Neural progenitor cell (in vitro differentiated cells): Measurements from ENCODE around the gene RTN1. TPM values are rescaled to one million over a fixed set of nuclear protein-coding genes. Genes with fewer than 3 reads are reported as not detected.

Experiments
- DNase-seq: peaks from one replicate; pipeline ENCODE4 v3.0.0-alpha.2; 2016; ENCODE audit warnings: low spot score
- H2AFZ ChIP-seq: fragments of 200-600 bp; sonication (generic); replicated peaks from 2 replicates; pipeline ENCODE4 v1.6.1; 2016; ENCODE audit warnings: antibody characterized with exemption
- H3F3A ChIP-seq: fragments of 200-600 bp; sonication (generic); 2 replicates; pipeline ENCODE4 v1.6.1; 2016; ENCODE audit warnings: antibody characterized with exemption, low read depth
- H3K27ac ChIP-seq: fragments of 200-600 bp; sonication (generic); 2 replicates; pipeline ENCODE4 v1.5.1; 2016; ENCODE audit warnings: mild to moderate bottlenecking
- H3K27me3 ChIP-seq: fragments of 200-600 bp; sonication (generic); 2 replicates; pipeline ENCODE4 v1.6.1; 2016; ENCODE audit warnings: mild to moderate bottlenecking, moderate library complexity
- H3K36me3 ChIP-seq: fragments of 200-600 bp; sonication (generic); 2 replicates; pipeline ENCODE4 v1.5.1; 2016
- H3K4me1 ChIP-seq: fragments of 200-600 bp; sonication (generic); 2 replicates; pipeline ENCODE4 v1.6.1; 2016; ENCODE audit warnings: mixed run types
- H3K4me2 ChIP-seq: fragments of 200-600 bp; sonication (generic); 2 replicates; pipeline ENCODE4 v1.6.1; 2016
- H3K4me3 ChIP-seq: fragments of 200-600 bp; sonication (generic); 2 replicates; pipeline ENCODE4 v1.5.1; 2016
- H3K79me2 ChIP-seq: fragments of 200-600 bp; sonication (generic); 2 replicates; pipeline ENCODE4 v1.6.1; 2016; ENCODE audit warnings: low read depth
- H3K9ac ChIP-seq: fragments of 200-600 bp; sonication (generic); 2 replicates; pipeline ENCODE4 v1.6.1; 2016
- H3K9me3 ChIP-seq: fragments of 200-600 bp; sonication (generic); 2 replicates; pipeline ENCODE4 v1.5.1; 2016; ENCODE audit warnings: low read depth
- H4K20me1 ChIP-seq: fragments of 200-600 bp; sonication (generic); 2 replicates; pipeline ENCODE4 v1.6.1; 2016; ENCODE audit warnings: low read depth
- H3K27ac Mint-ChIP-seq: 3 replicates; pipeline ENCODE4 v1.8.0; 2021; ENCODE audit warnings: mixed read lengths
- H3K27me3 Mint-ChIP-seq: 2 replicates; pipeline ENCODE4 v1.8.0; 2022; ENCODE audit warnings: low read depth, mild to moderate bottlenecking, inconsistent platforms, moderate library complexity, mixed read lengths; ENCODE audit not compliant: insufficient read depth
- H3K36me3 Mint-ChIP-seq: 3 replicates; pipeline ENCODE4 v1.8.0; 2021; ENCODE audit warnings: mixed read lengths
- H3K4me1 Mint-ChIP-seq: 3 replicates; pipeline ENCODE4 v1.8.0; 2021; ENCODE audit warnings: mixed read lengths
- H3K4me3 Mint-ChIP-seq: 3 replicates; pipeline ENCODE4 v1.8.0; 2021; ENCODE audit warnings: mild to moderate bottlenecking, moderate library complexity, mixed read lengths
- H3K9me3 Mint-ChIP-seq: 3 replicates; pipeline ENCODE4 v1.8.0; 2020; ENCODE audit warnings: mixed read lengths
- EZH2 ChIP-seq: fragments of 200-600 bp; sonication (generic); IDR thresholded peaks from 2 replicates; pipeline ENCODE4 v1.6.1; 2017; ENCODE audit warnings: antibody characterized with exemption, mild to moderate bottlenecking, moderate library complexity
- EZH2phosphoT487 ChIP-seq: fragments of 200-600 bp; sonication (generic); IDR thresholded peaks from 2 replicates; pipeline ENCODE4 v1.6.1; 2017; ENCODE audit warnings: antibody characterized with exemption
- total RNA-seq: library from RNA; depleted of rRNA; stranded (reverse); fragments of >200 nt; gene quantifications from 2 replicates; pipeline ENCODE4 v1.2.3, GENCODE V29; 2015; ENCODE audit warnings: low replicate concordance
- TF ChIP-seq, protein P1 (sequence below): fragments of 200-600 bp; sonication (generic); IDR thresholded peaks from 2 replicates; pipeline ENCODE4 v1.5.1; 2017; ENCODE audit warnings: antibody characterized with exemption, mild to moderate bottlenecking

The RTN1 gene
- total RNA-seq, 1 donor from 2014 or later, result 7.7 TPM

DNA sequence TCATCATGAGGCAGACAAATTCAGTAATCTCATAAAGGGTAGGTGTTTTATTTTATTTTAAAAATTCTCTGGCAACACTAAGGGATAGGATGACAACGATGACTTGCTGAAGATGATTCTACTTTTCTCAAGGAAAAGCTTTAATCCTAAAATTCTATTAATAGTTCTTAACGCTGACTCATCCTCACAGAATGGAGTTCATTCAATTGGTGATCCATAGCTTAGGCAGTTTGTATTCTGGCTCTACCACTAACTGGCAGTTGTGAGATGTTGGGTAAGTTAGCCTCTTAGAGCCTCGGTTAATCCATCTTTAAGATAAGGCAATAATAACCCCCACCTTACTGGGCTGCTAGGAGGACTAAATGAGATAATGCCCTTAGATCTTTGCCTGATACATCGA lies 116.3 kb downstream of the RTN1 start:
- H2AFZ ChIP-seq, result no peak overlapping the region
- H3F3A ChIP-seq, result no peaks in the 10 kb centered on the region
- no peak overlapping the region for H3K27ac Mint-ChIP-seq
- no peaks in the 10 kb centered on the region for H3K4me1 Mint-ChIP-seq
- no peaks in the 10 kb centered on the region for H3K9me3 Mint-ChIP-seq
- peaks cover 5% of the 10 kb centered on the region for H3K4me1 ChIP-seq
- H3K27me3 ChIP-seq, result no peaks in the 10 kb centered on the region
- no peak overlapping the region for H3K9ac ChIP-seq
- H3K36me3 Mint-ChIP-seq, result no peaks in the 10 kb centered on the region
- H3K79me2 ChIP-seq, result no peaks in the 10 kb centered on the region
- H3K4me2 ChIP-seq, result no peak overlapping the region
- H3K9me3 ChIP-seq, result no peaks in the 10 kb centered on the region
- no peak for DNase-seq
- TF ChIP-seq EZH2phosphoT487 (no peak), EZH2 (no peak)
- TF ChIP-seq, protein P1, sequence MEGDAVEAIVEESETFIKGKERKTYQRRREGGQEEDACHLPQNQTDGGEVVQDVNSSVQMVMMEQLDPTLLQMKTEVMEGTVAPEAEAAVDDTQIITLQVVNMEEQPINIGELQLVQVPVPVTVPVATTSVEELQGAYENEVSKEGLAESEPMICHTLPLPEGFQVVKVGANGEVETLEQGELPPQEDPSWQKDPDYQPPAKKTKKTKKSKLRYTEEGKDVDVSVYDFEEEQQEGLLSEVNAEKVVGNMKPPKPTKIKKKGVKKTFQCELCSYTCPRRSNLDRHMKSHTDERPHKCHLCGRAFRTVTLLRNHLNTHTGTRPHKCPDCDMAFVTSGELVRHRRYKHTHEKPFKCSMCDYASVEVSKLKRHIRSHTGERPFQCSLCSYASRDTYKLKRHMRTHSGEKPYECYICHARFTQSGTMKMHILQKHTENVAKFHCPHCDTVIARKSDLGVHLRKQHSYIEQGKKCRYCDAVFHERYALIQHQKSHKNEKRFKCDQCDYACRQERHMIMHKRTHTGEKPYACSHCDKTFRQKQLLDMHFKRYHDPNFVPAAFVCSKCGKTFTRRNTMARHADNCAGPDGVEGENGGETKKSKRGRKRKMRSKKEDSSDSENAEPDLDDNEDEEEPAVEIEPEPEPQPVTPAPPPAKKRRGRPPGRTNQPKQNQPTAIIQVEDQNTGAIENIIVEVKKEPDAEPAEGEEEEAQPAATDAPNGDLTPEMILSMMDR, result no peak
- H3K27me3 Mint-ChIP-seq, result no peaks in the 10 kb centered on the region
- H3K36me3 ChIP-seq, result no peaks in the 10 kb centered on the region
- H3K4me3 Mint-ChIP-seq, result no peak overlapping the region
- H3K27ac ChIP-seq, result no peak overlapping the region
- no peak overlapping the region for H3K4me3 ChIP-seq
- no peaks in the 10 kb centered on the region for H4K20me1 ChIP-seq

- H3K9ac ChIP-seq, result no peak overlapping the region
- no peaks in the 10 kb centered on the region for H3K79me2 ChIP-seq
- H3K9me3 ChIP-seq, result no peaks in the 10 kb centered on the region
- H3K27me3 ChIP-seq, result no peaks in the 10 kb centered on the region
- DNase-seq, result no peak
- Mint-ChIP-seq H3K4me3 (no peak overlapping the region), H3K9me3 (no peaks in the 10 kb centered on the region), H3K36me3 (no peaks in the 10 kb centered on the region), H3K27ac (no peak overlapping the region), H3K4me1 (no peaks in the 10 kb centered on the region), H3K27me3 (no peaks in the 10 kb centered on the region)
- H4K20me1 ChIP-seq, result no peaks in the 10 kb centered on the region
- H3K36me3 ChIP-seq, result no peaks in the 10 kb centered on the region
- no peak overlapping the region for H2AFZ ChIP-seq
- H3K27ac ChIP-seq, result no peak overlapping the region
- H3K4me2 ChIP-seq, result no peak overlapping the region
- H3F3A ChIP-seq, result no peaks in the 10 kb centered on the region
- peaks cover 5% of the 10 kb centered on the region for H3K4me1 ChIP-seq
- H3K4me3 ChIP-seq, result no peak overlapping the region
- no peak for TF ChIP-seq EZH2
- TF ChIP-seq, protein P1, result no peak
- TF ChIP-seq EZH2phosphoT487, result no peak
These were observed 117.1 kb downstream of the RTN1 start for GRCh38 chr14:59753512-59753911.

- H3K4me3 Mint-ChIP-seq, result no peak overlapping the region
- H3K4me3 ChIP-seq, result no peak overlapping the region
- H3K79me2 ChIP-seq, result no peaks in the 10 kb centered on the region
- H3K4me2 ChIP-seq, result no peak overlapping the region
- H3F3A ChIP-seq, result no peaks in the 10 kb centered on the region
- H4K20me1 ChIP-seq, result no peaks in the 10 kb centered on the region
- peaks cover 5% of the 10 kb centered on the region for H3K4me1 ChIP-seq
- H3K9me3 Mint-ChIP-seq, result no peaks in the 10 kb centered on the region
- H3K27me3 ChIP-seq, result no peaks in the 10 kb centered on the region
- H3K27me3 Mint-ChIP-seq, result no peaks in the 10 kb centered on the region
- H3K9me3 ChIP-seq, result no peaks in the 10 kb centered on the region
- no peak overlapping the region for H3K9ac ChIP-seq
- H3K27ac Mint-ChIP-seq, result no peak overlapping the region
- no peak overlapping the region for H2AFZ ChIP-seq
- no peaks in the 10 kb centered on the region for H3K36me3 Mint-ChIP-seq
- no peak overlapping the region for H3K27ac ChIP-seq
- no peak for DNase-seq
- H3K4me1 Mint-ChIP-seq, result no peaks in the 10 kb centered on the region
- TF ChIP-seq, protein P1, result no peak
- TF ChIP-seq EZH2 (no peak), EZH2phosphoT487 (no peak)
- H3K36me3 ChIP-seq, result no peaks in the 10 kb centered on the region
These were observed 119.0 kb downstream of the RTN1 start for GRCh38 chr14:59751578-59751977.

GRCh38 chr14:59739794-59740193 lies 130.8 kb downstream of the RTN1 start:
- no peak overlapping the region for H3K9ac ChIP-seq
- DNase-seq, result no peak
- H3K27me3 Mint-ChIP-seq, result no peaks in the 10 kb centered on the region

More at GRCh38 chr14:59739794-59740193, 130.8 kb downstream of the RTN1 start:
- no peaks in the 10 kb centered on the region for H3K79me2 ChIP-seq
- no peak overlapping the region for H3K27ac ChIP-seq
- H4K20me1 ChIP-seq, result no peaks in the 10 kb centered on the region
- Mint-ChIP-seq H3K9me3 (peaks cover 16% of the 10 kb centered on the region), H3K27ac (no peak overlapping the region), H3K4me1 (no peaks in the 10 kb centered on the region), H3K36me3 (peaks cover 2% of the 10 kb centered on the region), H3K4me3 (no peak overlapping the region)
- no peak overlapping the region for H3K4me3 ChIP-seq
- no peak overlapping the region for H3K4me2 ChIP-seq
- no peaks in the 10 kb centered on the region for H3K4me1 ChIP-seq
- peaks cover 7% of the 10 kb centered on the region for H3K9me3 ChIP-seq
- H2AFZ ChIP-seq, result no peak overlapping the region
- H3F3A ChIP-seq, result no peaks in the 10 kb centered on the region
- H3K27me3 ChIP-seq, result no peaks in the 10 kb centered on the region
- H3K36me3 ChIP-seq, result no peaks in the 10 kb centered on the region
- TF ChIP-seq EZH2 (no peak), EZH2phosphoT487 (no peak)
- TF ChIP-seq, protein P1, result no peak
